Pericardium fibroblast (primary cell): ENCODE measurements around the gene SHROOM1. TPM values are rescaled to one million over a fixed set of nuclear protein-coding genes. Genes with fewer than 3 reads are reported as not detected.

Experiments used
- total RNA-seq: library from RNA; depleted of rRNA; stranded (reverse); fragments of >200 nt; gene quantifications from 2 replicates; pipeline ENCODE4 v1.2.3, GENCODE V29; 2015

SHROOM1 gene
- total RNA-seq, result 2.6 and 5.3 TPM in 2 replicates

GRCh38 chr5:132830436-132831094, at the start of gene SHROOM1:
Gene SHROOM1 (minus strand): TSS chr5:132830647. CDS start chr5:132826140, 4,507 bp downstream.

GRCh38 chr5:132873119-132873929, 42.9 kb upstream of the SHROOM1 start, which contains the start of gene LEAP2:
Gene LEAP2 (plus strand): TSS chr5:132873668. CDS start chr5:132873695, 27 bp downstream.

GRCh38 chr5:132866342-132867045, 36.0 kb upstream of the SHROOM1 start, which contains the start of the genes GDF9 and UQCRQ:
Gene GDF9 (minus strand): TSS chr5:132866469. CDS start chr5:132864533, 1,936 bp downstream.
Gene UQCRQ (plus strand): TSS chr5:132866642. CDS start chr5:132866882, 240 bp downstream.

GRCh38 chr5:132812781-132813598, 17.5 kb downstream of the SHROOM1 start, which contains the start of gene SOWAHA:
Gene SOWAHA (plus strand): TSS chr5:132813302. CDS start chr5:132813622, 320 bp downstream.

GRCh38 chr5:132777209-132778069, 53.0 kb downstream of the SHROOM1 start, which contains the start of gene SEPTIN8:
Gene SEPTIN8 (minus strand): TSS chr5:132777239. CDS start chr5:132777137, 102 bp downstream.

Other genes starting within 250 kb of the SHROOM1 start
- gene IL13, start 172.5 kb downstream of the SHROOM1 start, total RNA-seq, result not detected in 2 replicates
- gene IL4, start 156.7 kb downstream of the SHROOM1 start, total RNA-seq, result not detected in 2 replicates
- gene KIF3A, start 93.1 kb downstream of the SHROOM1 start, total RNA-seq, result 1.8 and 4.1 TPM in 2 replicates
- not detected in 2 replicates for gene CCNI2, start 83.2 kb downstream of the SHROOM1 start, total RNA-seq
- 21.7 and 44.0 TPM in 2 replicates for gene SEPTIN8, start 53.4 kb downstream of the SHROOM1 start, total RNA-seq
- not detected in 2 replicates for gene SOWAHA, start 17.3 kb downstream of the SHROOM1 start, total RNA-seq
- gene GDF9, start 35.8 kb upstream of the SHROOM1 start, total RNA-seq, result under 0.01 TPM in 2 replicates
- 113 and 199 TPM in 2 replicates for gene UQCRQ, start 36.0 kb upstream of the SHROOM1 start, total RNA-seq
- not detected in 2 replicates for gene LEAP2, start 43.0 kb upstream of the SHROOM1 start, total RNA-seq
- 32.4 and 41.3 TPM in 2 replicates for gene AFF4, start 133.0 kb upstream of the SHROOM1 start, total RNA-seq
- 12.5 and 65.9 TPM in 2 replicates for gene ZCCHC10, start 195.9 kb upstream of the SHROOM1 start, total RNA-seq
- 58.6 and 63.4 TPM in 2 replicates for gene HSPA4, start 221.4 kb upstream of the SHROOM1 start, total RNA-seq